Brain microvascular endothelial cell (primary cell): ENCODE measurements around the gene CD200R1.
A peak's percentile ranks its signal among the peaks of the same experiment; 100 is the strongest.
"Not testable (repeated sequence)": the region's sequence is repeated elsewhere in the genome, so short reads cannot be mapped to it uniquely, and the experiment has no call there.

ENCODE experiments used
- DNase-seq: peaks from one replicate; pipeline ENCODE4 v3.0.0-alpha.2; 2020
- H3K27ac ChIP-seq: fragments of 250-450 bp; sonication (Bioruptor Pico); 2 replicates; pipeline ENCODE4 v1.5.1; 2020; ENCODE audit warnings: mild to moderate bottlenecking, moderate library complexity
- H3K27me3 ChIP-seq: fragments of 250-450 bp; sonication (Bioruptor Pico); replicated peaks from 2 replicates; pipeline ENCODE4 v1.5.1; 2020; ENCODE audit warnings: mild to moderate bottlenecking
- H3K36me3 ChIP-seq: fragments of 250-450 bp; sonication (Bioruptor Pico); replicated peaks from 2 replicates; pipeline ENCODE4 v1.5.1; 2020; ENCODE audit warnings: mild to moderate bottlenecking
- H3K4me3 ChIP-seq: 2 replicates; pipeline ENCODE4 v1.5.1; 2011; ENCODE audit warnings: low read depth, mild to moderate bottlenecking, control low read depth, low read length, moderate library complexity
- CTCF ChIP-seq: IDR thresholded peaks from 2 replicates; pipeline ENCODE4 v1.5.1; 2011; ENCODE audit warnings: low read depth, mild to moderate bottlenecking, moderate library complexity, low read length, control low read depth, inconsistent platforms; ENCODE audit errors: missing control alignments
- in situ Hi-C: cut with HindIII; loops from 2 replicates; pipeline ENCODE4 v1.10.0; 2017; ENCODE audit warnings: low sequenced_read_pairs, low pct_ligation_motif_present

The CD200R1 gene

GRCh38 chr3:112930771-112931170, 44.1 kb downstream of the CD200R1 start:
- Histone ChIP-seq H3K4me3 (no peak overlapping the region), H3K27me3 (peaks cover 3% of the 10 kb centered on the region), H3K36me3 (no peaks in the 10 kb centered on the region), H3K27ac (no peak overlapping the region)
- in situ Hi-C loops = no loop called here
- TF ChIP-seq CTCF = no peak
- peak; percentile 1 for DNase-seq

- no peak overlapping the region for H3K4me3 ChIP-seq
- no peaks in the 10 kb centered on the region for H3K36me3 ChIP-seq
- no peak overlapping the region for H3K27ac ChIP-seq
- peaks cover 3% of the 10 kb centered on the region for H3K27me3 ChIP-seq
- no peak for DNase-seq
- no peak for TF ChIP-seq CTCF
- in situ Hi-C loops = no loop called here
Observed at GRCh38 chr3:112925969-112926368, 48.9 kb downstream of the CD200R1 start.

- Histone ChIP-seq H3K27me3 (peaks cover 3% of the 10 kb centered on the region), H3K36me3 (no peaks in the 10 kb centered on the region), H3K4me3 (no peak overlapping the region), H3K27ac (no peak overlapping the region)
- in situ Hi-C loops = no loop called here
- TF ChIP-seq CTCF = no peak
- DNase-seq = no peak
Observed at GRCh38 chr3:112925560-112925959, 49.3 kb downstream of the CD200R1 start.

GRCh38 chr3:112919541-112919940, 55.4 kb downstream of the CD200R1 start:
- H3K27ac ChIP-seq, H3K4me3 ChIP-seq, H3K36me3 ChIP-seq, in situ Hi-C loops, DNase-seq, H3K27me3 ChIP-seq: not testable (repeated sequence)

- Histone ChIP-seq H3K36me3 (no peaks in the 10 kb centered on the region), H3K4me3 (no peak overlapping the region), H3K27me3 (no peaks in the 10 kb centered on the region), H3K27ac (no peak overlapping the region)
- no peak for TF ChIP-seq CTCF
- in situ Hi-C loops = no loop called here
- no peak for DNase-seq
Observed at GRCh38 chr3:112908252-112908651, 66.7 kb downstream of the CD200R1 start.

- Histone ChIP-seq H3K36me3 (no peaks in the 10 kb centered on the region), H3K27me3 (no peaks in the 10 kb centered on the region), H3K4me3 (no peak overlapping the region), H3K27ac (no peak overlapping the region)
- in situ Hi-C loops = no loop called here
- TF ChIP-seq CTCF = no peak
- DNase-seq = no peak
Observed at GRCh38 chr3:112904786-112905185, 70.1 kb downstream of the CD200R1 start.
